Measurements from ENCODE around the gene NEUROD6.

Gene NEUROD6

GRCh38 chr7:31327071-31327470, 13.5 kb downstream of the NEUROD6 start:
- H3K4me2 ChIP-seq (ENCODE audit: low read depth, low read length, poor library complexity, severe bottlenecking), result no peak overlapping the region
- H3F3A ChIP-seq (ENCODE audit: insufficient read depth), result no peaks in the 10 kb centered on the region
- no peaks in the 10 kb centered on the region for H3K36me3 ChIP-seq (ENCODE audit: low read length)
- H3K79me2 ChIP-seq (ENCODE audit: insufficient read depth, low read length), result no peaks in the 10 kb centered on the region
- no peak for TF ChIP-seq CTCF (IDR thresholded peaks at IDR 0.05; ENCODE audit: insufficient read depth, low read length, poor library complexity, severe bottlenecking)
- TF ChIP-seq EZH2phosphoT487 (conservative IDR thresholded peaks at IDR 0.05; ENCODE audit: low read length), result no peak
- H3K9ac ChIP-seq (ENCODE audit: low read length), result no peak overlapping the region
- no peak overlapping the region for H3K27ac ChIP-seq (ENCODE audit: low read depth, low read length)
- H3K9me2 ChIP-seq (replicated peaks; ENCODE audit: insufficient read depth, low read length), result no peaks in the 10 kb centered on the region
- H3K4me3 ChIP-seq (ENCODE audit: insufficient read depth, low read length, poor library complexity, severe bottlenecking), result no peak overlapping the region
- no peaks in the 10 kb centered on the region for H3K9me3 ChIP-seq (ENCODE audit: insufficient read depth, low read length)
- H3K27me3 ChIP-seq (ENCODE audit: low read length), result no peaks in the 10 kb centered on the region
- no peak overlapping the region for H2AFZ ChIP-seq (ENCODE audit: low read depth, low read length, severe bottlenecking)
- no peaks in the 10 kb centered on the region for H4K20me1 ChIP-seq (ENCODE audit: low read depth, low read length)

- Histone ChIP-seq H3K9me2 (replicated peaks; ENCODE audit: insufficient read depth, low read length) (no peaks in the 10 kb centered on the region), H3K27ac (ENCODE audit: low read depth, low read length) (no peak overlapping the region), H3K9me3 (ENCODE audit: insufficient read depth, low read length) (no peaks in the 10 kb centered on the region), H3K36me3 (ENCODE audit: low read length) (no peaks in the 10 kb centered on the region), H4K20me1 (ENCODE audit: low read depth, low read length) (no peaks in the 10 kb centered on the region), H3K27me3 (ENCODE audit: low read length) (no peaks in the 10 kb centered on the region), H3K9ac (ENCODE audit: low read length) (no peak overlapping the region), H3F3A (ENCODE audit: insufficient read depth) (no peaks in the 10 kb centered on the region), H3K79me2 (ENCODE audit: insufficient read depth, low read length) (no peaks in the 10 kb centered on the region), H2AFZ (ENCODE audit: low read depth, low read length, severe bottlenecking) (no peak overlapping the region), H3K4me3 (ENCODE audit: insufficient read depth, low read length, poor library complexity, severe bottlenecking) (no peak overlapping the region), H3K4me2 (ENCODE audit: low read depth, low read length, poor library complexity, severe bottlenecking) (no peak overlapping the region)
- no peak for TF ChIP-seq EZH2phosphoT487 (conservative IDR thresholded peaks at IDR 0.05; ENCODE audit: low read length)
- TF ChIP-seq CTCF (IDR thresholded peaks at IDR 0.05; ENCODE audit: insufficient read depth, low read length, poor library complexity, severe bottlenecking), result no peak
These were observed 14.1 kb downstream of the NEUROD6 start for GRCh38 chr7:31326416-31326815.

GRCh38 chr7:31323101-31323500, 17.4 kb downstream of the NEUROD6 start:
- H3K4me2 ChIP-seq (ENCODE audit: low read depth, low read length, poor library complexity, severe bottlenecking), result no peak overlapping the region

More at GRCh38 chr7:31323101-31323500, 17.4 kb downstream of the NEUROD6 start:
- no peak overlapping the region for H2AFZ ChIP-seq (ENCODE audit: low read depth, low read length, severe bottlenecking)
- no peaks in the 10 kb centered on the region for H3K36me3 ChIP-seq (ENCODE audit: low read length)
- H3F3A ChIP-seq (ENCODE audit: insufficient read depth), result no peaks in the 10 kb centered on the region
- no peaks in the 10 kb centered on the region for H3K9me3 ChIP-seq (ENCODE audit: insufficient read depth, low read length)
- TF ChIP-seq CTCF (IDR thresholded peaks at IDR 0.05; ENCODE audit: insufficient read depth, low read length, poor library complexity, severe bottlenecking), result no peak
- TF ChIP-seq EZH2phosphoT487 (conservative IDR thresholded peaks at IDR 0.05; ENCODE audit: low read length), result no peak
- no peak overlapping the region for H3K9ac ChIP-seq (ENCODE audit: low read length)
- no peaks in the 10 kb centered on the region for H4K20me1 ChIP-seq (ENCODE audit: low read depth, low read length)
- no peaks in the 10 kb centered on the region for H3K9me2 ChIP-seq (replicated peaks; ENCODE audit: insufficient read depth, low read length)
- no peak overlapping the region for H3K4me3 ChIP-seq (ENCODE audit: insufficient read depth, low read length, poor library complexity, severe bottlenecking)
- no peaks in the 10 kb centered on the region for H3K27me3 ChIP-seq (ENCODE audit: low read length)
- no peak overlapping the region for H3K27ac ChIP-seq (ENCODE audit: low read depth, low read length)
- H3K79me2 ChIP-seq (ENCODE audit: insufficient read depth, low read length), result no peaks in the 10 kb centered on the region

All from SU-DHL-6 (cell line).